Measurements from ENCODE around the gene QSOX2. TPM values are rescaled to one million over a fixed set of nuclear protein-coding genes. Genes with fewer than 3 reads are reported as not detected.
A peak's percentile ranks its signal among the peaks of the same experiment; 100 is the strongest.

The QSOX2 gene
- total RNA-seq, 6 experiments from 2014 or later = 20.1 to 24.9 (median 21.9) TPM

GRCh38 chr9:136244969-136245218 lies 718 bp downstream of the QSOX2 start:
- no peaks in the 10 kb centered on the region for H3K9me3 Mint-ChIP-seq
- H3K4me1 Mint-ChIP-seq (ENCODE audit: low read depth) = peaks cover 23% of the 10 kb centered on the region
- peaks cover 12% of the 10 kb centered on the region for H3K27me3 Mint-ChIP-seq (ENCODE audit: insufficient read depth)
- H3K36me3 Mint-ChIP-seq (ENCODE audit: low read depth) = no peaks in the 10 kb centered on the region
- no peak for TF ChIP-seq CTCF (IDR thresholded peaks at IDR 0.05)
- peak overlapping the region; percentile 96 for H3K4me3 Mint-ChIP-seq
- DNase-seq = no peak
- H3K27ac Mint-ChIP-seq = peak overlapping the region; percentile 72

DNA sequence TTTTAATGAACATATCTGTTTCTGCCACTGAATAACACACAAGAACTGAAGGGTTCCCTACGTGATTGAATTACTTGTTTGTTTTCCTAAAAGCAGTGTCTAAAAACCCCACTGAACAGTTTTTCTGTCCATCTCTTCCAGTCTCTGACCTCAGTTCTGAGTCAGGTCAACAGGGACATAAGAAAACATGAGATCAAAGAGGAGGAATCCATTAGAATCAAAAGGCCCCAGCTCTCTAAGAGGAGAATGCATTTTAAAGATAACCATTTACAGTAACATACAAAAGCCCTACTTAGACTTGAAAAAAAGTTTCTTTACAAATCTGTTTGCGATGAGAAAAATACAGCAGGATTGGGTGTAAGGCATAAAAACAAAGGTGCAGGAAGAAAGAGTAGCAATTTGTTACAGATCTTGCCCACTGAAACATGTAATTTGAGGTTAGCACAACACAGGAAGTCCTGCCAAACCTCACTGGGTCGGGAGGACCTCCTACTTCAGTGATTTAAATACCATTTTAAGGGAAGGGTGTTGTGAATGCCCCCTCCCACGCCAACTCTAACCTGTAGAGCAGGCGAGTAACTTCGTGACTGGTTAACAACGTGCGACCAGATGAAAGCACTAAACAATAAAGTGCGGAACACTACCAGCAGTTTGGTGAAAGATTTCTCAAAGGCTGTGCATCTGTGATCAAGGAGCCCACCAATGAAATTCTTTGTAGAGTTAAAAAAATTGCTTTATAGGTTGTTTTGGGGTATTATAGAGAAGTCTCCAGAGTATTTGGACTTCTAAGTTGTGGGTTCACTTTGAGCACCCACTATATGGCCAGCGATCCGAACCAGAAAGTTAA lies 1.3 kb downstream of the QSOX2 start:
- H3K27me3 Mint-ChIP-seq (ENCODE audit: insufficient read depth) = peaks cover 11% of the 10 kb centered on the region
- H3K36me3 Mint-ChIP-seq (ENCODE audit: low read depth) = no peaks in the 10 kb centered on the region
- no peak for DNase-seq
- peaks cover 23% of the 10 kb centered on the region for H3K4me1 Mint-ChIP-seq (ENCODE audit: low read depth)
- peak overlapping the region; percentile 72 for H3K27ac Mint-ChIP-seq
- no peak for TF ChIP-seq CTCF (IDR thresholded peaks at IDR 0.05)
- H3K4me3 Mint-ChIP-seq = peak overlapping the region; percentile 96
- H3K9me3 Mint-ChIP-seq = no peaks in the 10 kb centered on the region

- 0 out of 2 replicates have a peak overlapping the region, but pooled peaks have one; percentile 96 for H3K4me3 Mint-ChIP-seq
- H3K4me1 Mint-ChIP-seq (ENCODE audit: low read depth) = peaks cover 23% of the 10 kb centered on the region
- no peak for TF ChIP-seq CTCF (IDR thresholded peaks at IDR 0.05)
- no peaks in the 10 kb centered on the region for H3K36me3 Mint-ChIP-seq (ENCODE audit: low read depth)
- peaks cover 11% of the 10 kb centered on the region for H3K27me3 Mint-ChIP-seq (ENCODE audit: insufficient read depth)
- no peak for DNase-seq
- no peak overlapping the region for H3K27ac Mint-ChIP-seq
- H3K9me3 Mint-ChIP-seq = no peaks in the 10 kb centered on the region
These were observed 2.0 kb downstream of the QSOX2 start for GRCh38 chr9:136243631-136244030.

- peak; percentile 13 for DNase-seq
- no peak overlapping the region for H3K27ac Mint-ChIP-seq
- H3K27me3 Mint-ChIP-seq (ENCODE audit: insufficient read depth) = peaks cover 11% of the 10 kb centered on the region
- H3K36me3 Mint-ChIP-seq (ENCODE audit: low read depth) = no peaks in the 10 kb centered on the region
- TF ChIP-seq CTCF (IDR thresholded peaks at IDR 0.05) = peak; percentile 41; the same call in 1 of the 2 replicates
- no peak overlapping the region for H3K4me3 Mint-ChIP-seq
- H3K9me3 Mint-ChIP-seq = no peaks in the 10 kb centered on the region
- H3K4me1 Mint-ChIP-seq (ENCODE audit: low read depth) = peaks cover 23% of the 10 kb centered on the region
These were observed 2.6 kb downstream of the QSOX2 start for GRCh38 chr9:136242918-136243525.

DNA sequence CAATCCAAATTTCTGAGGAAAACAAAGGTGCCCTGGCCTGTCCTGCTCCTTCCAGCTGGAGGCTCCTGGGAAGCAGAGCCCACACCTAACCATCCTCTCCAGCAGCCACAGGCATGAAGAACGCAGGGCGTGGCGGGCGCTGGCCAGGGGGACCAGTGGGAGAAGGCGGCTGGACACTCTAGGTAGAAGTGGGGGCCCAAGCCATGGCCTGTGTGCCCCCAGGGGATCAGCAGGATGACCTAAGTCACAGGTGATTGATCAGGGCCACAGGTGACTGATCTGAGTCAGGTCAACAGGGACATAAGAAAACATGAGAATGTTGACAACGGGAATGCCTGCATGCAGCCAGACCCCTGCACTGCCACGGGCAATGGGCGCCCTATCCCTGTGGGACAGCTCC lies 3.4 kb downstream of the QSOX2 start:
- no peak overlapping the region for H3K27ac Mint-ChIP-seq
- DNase-seq = no peak
- peaks cover 6% of the 10 kb centered on the region for H3K27me3 Mint-ChIP-seq (ENCODE audit: insufficient read depth)
- no peak for TF ChIP-seq CTCF (IDR thresholded peaks at IDR 0.05)
- H3K4me3 Mint-ChIP-seq = no peak overlapping the region
- H3K4me1 Mint-ChIP-seq (ENCODE audit: low read depth) = peaks cover 23% of the 10 kb centered on the region
- no peaks in the 10 kb centered on the region for H3K9me3 Mint-ChIP-seq
- H3K36me3 Mint-ChIP-seq (ENCODE audit: low read depth) = no peaks in the 10 kb centered on the region

Measured in HFFc6 (cell line).